Memory B cell (primary cell): ENCODE measurements around the gene CATSPER3.

ENCODE experiments used
- ATAC-seq: fragments of 150-1000 bp; cut with Tn5 transposase; 2 replicates; pipeline ENCODE4 v1.10.0; 2021; ENCODE audit warnings: low read depth, mild to moderate bottlenecking, moderate library complexity
- DNase-seq, 2 donors: peaks; one replicate each; pipeline ENCODE4 v3.0.0; 2022; ENCODE audit warnings: low spot score in 2 of 2
- H3K27ac Mint-ChIP-seq: one replicate; pipeline ENCODE4 v1.8.0; 2022; ENCODE audit warnings: mild to moderate bottlenecking, moderate library complexity, mixed read lengths
- H3K27me3 Mint-ChIP-seq: one replicate; pipeline ENCODE4 v1.8.0; 2022; ENCODE audit warnings: mixed read lengths
- H3K36me3 Mint-ChIP-seq: one replicate; pipeline ENCODE4 v1.8.0; 2022; ENCODE audit warnings: mild to moderate bottlenecking, mixed read lengths
- H3K4me1 Mint-ChIP-seq: one replicate; pipeline ENCODE4 v1.8.0; 2022; ENCODE audit warnings: mixed read lengths
- H3K4me3 Mint-ChIP-seq: one replicate; pipeline ENCODE4 v1.8.0; 2022; ENCODE audit warnings: mild to moderate bottlenecking, moderate library complexity, mixed read lengths
- H3K9me3 Mint-ChIP-seq: one replicate; pipeline ENCODE4 v1.8.0; 2022; ENCODE audit warnings: mixed read lengths

The CATSPER3 gene

DNA sequence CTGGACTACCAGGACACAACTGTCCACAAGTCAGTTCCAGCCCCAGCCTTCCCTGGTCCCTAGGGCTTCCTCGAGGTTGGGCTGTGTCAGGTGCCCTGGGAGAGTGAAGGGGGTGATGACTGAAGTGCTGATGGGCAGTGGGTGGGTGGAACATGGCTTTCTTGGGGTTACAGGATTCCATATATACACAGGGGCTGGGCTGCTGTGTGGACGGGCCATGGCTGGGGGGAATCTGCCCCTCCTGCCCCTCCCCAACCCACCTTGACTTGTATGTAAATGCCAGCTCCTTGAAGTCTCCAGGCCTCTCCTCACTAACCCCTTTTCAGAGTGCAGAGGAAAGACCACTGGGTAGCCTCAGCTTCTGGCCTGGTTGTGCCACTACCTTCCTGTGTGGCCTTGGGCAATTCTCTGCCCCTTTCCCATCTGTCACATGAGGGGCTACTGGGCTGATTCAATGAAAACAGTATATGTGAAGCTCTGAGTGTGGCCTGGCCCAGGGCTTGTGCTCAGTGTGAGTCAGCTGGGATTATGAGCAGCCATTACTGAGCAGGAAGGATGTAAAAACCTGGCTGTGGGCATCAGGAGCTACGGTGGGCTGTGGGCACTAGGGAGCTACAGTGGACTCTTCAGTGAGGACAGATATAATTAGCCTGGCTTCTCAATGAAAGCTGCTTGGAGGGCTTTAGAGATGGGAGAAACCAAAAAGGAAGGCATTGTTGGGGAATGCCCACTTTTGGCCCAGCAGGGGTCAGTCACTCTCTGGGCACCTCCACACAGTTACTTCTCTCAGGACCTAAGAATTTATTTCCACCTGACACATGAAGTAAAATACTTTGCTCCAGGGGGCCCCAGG lies 43.0 kb downstream of the CATSPER3 start:
- DNase-seq (no peak), ATAC-seq (no peak)
- Mint-ChIP-seq H3K9me3 (no peaks in the 10 kb centered on the region), H3K4me3 (no peak overlapping the region), H3K36me3 (no peaks in the 10 kb centered on the region), H3K27me3 (peaks cover 2% of the 10 kb centered on the region), H3K27ac (no peak overlapping the region), H3K4me1 (no peaks in the 10 kb centered on the region)

DNA sequence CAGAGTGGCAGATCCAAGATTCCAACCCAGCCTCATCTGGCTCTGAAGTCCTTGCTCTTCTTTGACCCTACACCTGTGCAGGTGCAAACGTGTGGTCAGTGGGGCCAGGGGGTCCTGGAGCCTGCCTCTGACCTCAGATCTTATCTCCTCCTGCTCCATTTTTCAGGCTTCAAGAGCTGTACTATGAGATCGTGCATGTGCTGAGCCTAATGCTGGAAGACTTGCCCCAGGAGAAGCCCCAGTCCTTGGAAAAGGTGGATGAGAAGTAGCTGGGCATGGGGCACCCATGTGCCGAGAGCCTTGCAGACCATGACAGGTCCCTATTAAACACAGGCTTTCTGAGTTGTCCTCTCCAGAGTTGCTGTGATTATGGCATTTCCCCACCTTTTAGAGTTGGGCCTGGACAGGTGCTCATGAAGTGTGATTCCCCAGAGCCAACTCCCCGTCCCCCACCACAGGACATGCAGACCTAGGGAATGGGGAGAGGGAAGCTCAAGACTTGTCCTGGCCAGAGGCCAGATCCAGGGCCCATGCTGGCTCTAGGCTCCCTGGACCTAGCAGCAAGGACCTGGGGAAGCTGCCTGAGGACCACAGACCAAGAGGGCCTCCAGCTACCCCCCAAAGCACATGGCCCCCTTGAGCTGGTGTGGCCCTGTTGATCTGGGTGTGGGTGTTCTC lies 43.8 kb downstream of the CATSPER3 start:
- no peaks in the 10 kb centered on the region for H3K9me3 Mint-ChIP-seq
- peaks cover 2% of the 10 kb centered on the region for H3K27me3 Mint-ChIP-seq
- H3K27ac Mint-ChIP-seq: no peak overlapping the region
- no peak overlapping the region for H3K4me3 Mint-ChIP-seq
- ATAC-seq (no peak), DNase-seq (no peak)
- H3K36me3 Mint-ChIP-seq: no peaks in the 10 kb centered on the region
- H3K4me1 Mint-ChIP-seq: no peaks in the 10 kb centered on the region

DNA sequence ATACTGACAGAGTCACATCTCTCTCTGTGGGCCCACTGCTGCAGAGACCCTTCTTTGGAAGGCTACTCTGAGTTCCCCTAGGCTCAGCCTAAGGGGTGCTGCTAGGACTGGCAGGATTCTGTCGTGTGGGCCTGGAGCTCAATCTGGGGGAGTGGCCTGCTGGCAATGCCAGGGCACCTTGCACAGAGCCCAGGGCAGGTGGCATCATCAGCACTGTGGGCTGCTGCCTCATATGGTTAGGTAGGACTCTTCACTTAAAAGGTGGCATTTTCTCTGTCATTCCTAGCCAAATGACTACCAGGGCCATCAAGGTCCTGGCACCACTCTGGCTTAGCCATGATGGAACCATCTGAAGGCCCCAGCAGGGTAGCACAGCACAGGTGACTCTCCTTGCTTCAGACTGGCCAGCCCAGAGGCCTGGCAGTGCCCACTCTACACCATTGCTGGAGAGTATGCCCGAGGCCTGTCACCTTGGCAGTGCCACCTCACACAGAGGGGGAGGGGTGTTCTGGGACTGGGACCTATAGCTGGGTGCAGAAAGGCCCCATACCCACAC lies 44.4 kb downstream of the CATSPER3 start:
- H3K27me3 Mint-ChIP-seq: peaks cover 2% of the 10 kb centered on the region
- DNase-seq (no peak), ATAC-seq (no peak)
- no peak overlapping the region for H3K4me3 Mint-ChIP-seq
- H3K4me1 Mint-ChIP-seq: no peaks in the 10 kb centered on the region
- H3K36me3 Mint-ChIP-seq: no peaks in the 10 kb centered on the region
- no peaks in the 10 kb centered on the region for H3K9me3 Mint-ChIP-seq
- no peak overlapping the region for H3K27ac Mint-ChIP-seq

DNA sequence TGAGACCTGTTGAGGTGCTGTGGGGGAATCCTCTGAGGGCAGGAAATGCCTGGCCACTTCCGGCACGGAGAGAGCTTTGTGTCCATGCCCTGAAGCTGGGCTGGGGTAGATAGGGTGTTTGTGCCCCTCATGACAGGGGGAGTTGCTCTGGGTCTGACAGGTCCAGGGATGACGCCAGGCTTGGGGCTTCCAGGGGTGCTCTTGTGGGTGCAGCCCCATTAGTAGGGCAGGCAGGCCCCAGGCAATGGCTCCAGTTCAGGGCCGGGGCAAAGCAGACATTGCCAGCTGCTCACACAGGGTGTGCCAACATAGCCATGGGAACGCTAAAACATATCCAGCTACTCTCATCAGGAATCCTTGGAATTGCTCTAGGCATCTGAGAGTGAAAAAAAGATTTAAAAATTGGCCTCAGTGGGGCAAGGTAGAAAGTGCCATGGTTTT lies 45.3 kb downstream of the CATSPER3 start:
- H3K36me3 Mint-ChIP-seq: no peaks in the 10 kb centered on the region

DNA sequence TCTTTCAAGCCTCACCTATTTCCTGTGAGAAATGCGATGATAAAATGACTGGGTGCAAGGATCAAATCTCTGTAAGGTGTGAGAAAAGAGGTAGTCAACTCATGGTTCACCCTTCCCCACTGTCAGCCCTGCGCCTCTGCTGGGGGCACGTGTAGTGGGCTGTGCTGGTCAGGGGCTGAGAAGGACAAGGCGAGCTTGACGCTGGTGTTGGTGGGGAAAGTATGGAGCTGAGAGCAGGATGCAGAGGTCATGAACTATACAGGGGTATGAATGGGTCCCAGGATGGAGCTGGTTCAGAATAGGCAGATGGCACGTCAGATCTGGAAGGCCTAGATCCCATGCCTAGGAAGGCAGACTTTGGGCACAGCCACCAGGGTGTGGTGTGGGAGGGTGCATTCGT lies 45.7 kb downstream of the CATSPER3 start:
- H3K36me3 Mint-ChIP-seq: no peaks in the 10 kb centered on the region
- no peak overlapping the region for H3K4me3 Mint-ChIP-seq
- H3K27me3 Mint-ChIP-seq: peaks cover 2% of the 10 kb centered on the region
- ATAC-seq: no peak
- no peaks in the 10 kb centered on the region for H3K4me1 Mint-ChIP-seq
- DNase-seq: no peak
- no peak overlapping the region for H3K27ac Mint-ChIP-seq
- no peaks in the 10 kb centered on the region for H3K9me3 Mint-ChIP-seq

More for the DNA sequence above, 45.3 kb downstream of the CATSPER3 start:
- DNase-seq (no peak), ATAC-seq (no peak)
- Mint-ChIP-seq H3K27ac (no peak overlapping the region), H3K9me3 (no peaks in the 10 kb centered on the region), H3K4me1 (no peaks in the 10 kb centered on the region), H3K4me3 (no peak overlapping the region), H3K27me3 (peaks cover 2% of the 10 kb centered on the region)

DNA sequence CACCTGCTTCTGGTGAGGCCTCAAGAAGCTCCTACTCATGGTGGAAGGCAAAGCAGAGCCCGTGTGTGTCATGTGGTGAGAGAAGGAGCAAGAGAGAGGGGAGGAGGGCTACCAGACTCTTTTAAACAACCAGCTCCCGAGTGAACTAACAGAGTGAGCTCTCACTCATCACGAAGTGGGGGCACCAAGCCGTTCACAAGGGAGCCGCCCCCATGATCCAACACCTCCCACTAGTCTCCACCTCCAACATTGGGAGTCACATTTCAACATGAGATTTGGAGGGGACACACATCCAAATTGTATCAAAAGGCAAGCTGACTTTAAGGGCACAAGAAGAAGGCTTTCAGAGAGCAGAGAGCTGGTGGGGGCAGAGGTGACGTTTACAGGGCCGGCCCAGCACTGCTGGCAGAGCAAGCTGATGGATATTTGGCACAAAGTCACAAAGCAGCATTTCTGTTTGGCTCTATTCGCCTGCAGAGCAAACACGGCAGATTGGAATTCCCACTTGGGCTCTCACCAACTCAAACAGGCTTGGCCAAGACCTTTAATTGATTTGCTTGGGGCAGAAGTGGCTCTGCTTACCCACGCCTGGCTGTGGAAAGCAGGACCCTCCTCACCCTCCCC lies 46.4 kb downstream of the CATSPER3 start:
- DNase-seq (no peak), ATAC-seq (no peak)
- Mint-ChIP-seq H3K4me1 (no peaks in the 10 kb centered on the region), H3K27ac (no peak overlapping the region), H3K4me3 (no peak overlapping the region), H3K36me3 (no peaks in the 10 kb centered on the region), H3K27me3 (peaks cover 2% of the 10 kb centered on the region), H3K9me3 (no peaks in the 10 kb centered on the region)

DNA sequence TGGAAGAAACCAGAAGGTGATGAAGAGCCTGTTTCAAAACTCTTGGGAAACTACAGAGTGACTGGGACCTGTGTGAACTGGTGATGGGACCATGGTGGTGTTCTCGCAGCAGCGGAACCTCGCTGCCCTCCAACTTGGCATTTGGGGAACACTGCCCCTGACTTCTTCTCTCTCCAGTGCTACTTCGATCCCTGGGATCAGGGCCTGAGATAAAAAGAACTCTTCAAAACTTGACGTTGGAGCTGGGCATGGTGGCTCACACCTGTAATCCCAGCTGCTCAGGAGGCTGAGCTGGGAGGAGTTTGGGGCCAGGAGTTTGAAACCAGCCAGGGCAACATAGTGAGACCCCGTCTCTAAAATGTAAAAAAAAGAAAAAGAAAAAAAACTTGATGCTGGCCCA lies 48.2 kb downstream of the CATSPER3 start:
- DNase-seq (no peak), ATAC-seq (no peak)
- Mint-ChIP-seq H3K27me3 (peaks cover 5% of the 10 kb centered on the region), H3K36me3 (no peaks in the 10 kb centered on the region), H3K27ac (no peak overlapping the region), H3K4me1 (no peaks in the 10 kb centered on the region), H3K4me3 (no peak overlapping the region), H3K9me3 (no peaks in the 10 kb centered on the region)

DNA sequence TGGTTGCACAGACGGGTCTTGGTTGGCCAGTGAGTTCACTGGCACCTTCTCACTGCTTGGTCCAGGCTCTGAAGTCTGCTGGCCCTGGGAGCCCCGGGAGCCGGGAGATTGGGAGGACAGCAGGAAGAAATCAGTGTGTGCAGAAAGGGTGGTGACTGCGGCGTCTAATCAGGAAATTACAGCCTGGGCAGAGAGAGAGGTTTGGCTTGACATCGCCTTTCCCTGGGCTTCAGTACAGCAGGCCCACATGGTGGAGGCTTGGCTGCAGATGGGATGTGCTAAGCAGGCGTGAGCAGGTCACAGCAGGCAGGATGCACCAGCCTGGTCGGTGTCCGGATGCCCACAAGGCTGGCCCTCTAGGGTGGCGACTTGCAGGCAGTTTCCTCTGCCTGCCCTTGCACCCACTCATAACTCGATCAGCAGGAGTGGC lies 49.2 kb downstream of the CATSPER3 start:
- no peak for ATAC-seq
- Mint-ChIP-seq H3K36me3 (no peaks in the 10 kb centered on the region), H3K27ac (no peak overlapping the region), H3K4me1 (no peaks in the 10 kb centered on the region), H3K27me3 (peaks cover 5% of the 10 kb centered on the region), H3K4me3 (no peak overlapping the region), H3K9me3 (no peaks in the 10 kb centered on the region)
- no peak for DNase-seq

DNA sequence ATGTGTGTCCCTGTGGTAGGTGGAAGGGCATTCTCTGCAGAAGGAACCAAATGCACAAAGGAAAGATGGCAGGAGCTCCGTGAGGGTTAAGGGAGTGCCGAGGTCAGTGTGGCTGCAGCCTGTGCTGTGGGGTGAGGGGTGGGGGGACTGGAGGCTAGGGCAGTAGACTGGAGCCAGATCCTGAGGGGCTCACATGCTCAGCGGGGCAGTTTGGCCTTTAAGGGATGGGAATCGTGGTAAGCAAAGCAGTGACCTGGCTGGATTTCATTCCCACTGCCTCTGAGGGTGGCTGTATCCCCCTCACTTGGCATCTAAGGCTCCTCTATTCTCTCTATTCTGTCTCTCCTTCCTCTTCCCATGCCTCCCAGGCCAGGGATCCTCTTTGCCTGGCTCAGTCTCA lies 50.8 kb downstream of the CATSPER3 start:
- no peak overlapping the region for H3K4me3 Mint-ChIP-seq
- ATAC-seq (no peak), DNase-seq (no peak)
- H3K27me3 Mint-ChIP-seq: peaks cover 4% of the 10 kb centered on the region
- no peak overlapping the region for H3K27ac Mint-ChIP-seq
- no peaks in the 10 kb centered on the region for H3K4me1 Mint-ChIP-seq
- no peaks in the 10 kb centered on the region for H3K9me3 Mint-ChIP-seq
- H3K36me3 Mint-ChIP-seq: no peaks in the 10 kb centered on the region

DNA sequence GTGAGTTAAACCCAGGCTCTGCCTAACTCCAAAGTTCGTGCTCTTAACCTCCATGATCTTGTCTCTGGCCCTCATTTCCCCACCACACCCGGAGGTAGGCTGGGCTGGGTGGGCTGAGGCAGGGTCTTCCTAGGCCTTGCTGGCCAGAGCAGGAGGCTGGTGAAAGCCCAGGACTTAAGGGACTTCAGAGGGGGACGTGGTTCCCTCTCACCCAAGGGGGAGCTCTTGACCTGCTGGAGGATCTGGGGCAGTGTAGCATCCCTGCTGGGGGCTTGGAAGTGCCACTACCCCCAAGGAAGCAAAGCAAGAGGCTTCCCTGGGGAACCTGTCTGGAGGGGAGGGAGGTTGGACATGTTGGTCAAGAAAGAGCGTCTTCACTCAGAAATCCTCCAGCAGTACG lies 51.6 kb downstream of the CATSPER3 start:
- Mint-ChIP-seq H3K36me3 (no peaks in the 10 kb centered on the region), H3K27ac (no peak overlapping the region), H3K27me3 (peaks cover 4% of the 10 kb centered on the region), H3K9me3 (no peaks in the 10 kb centered on the region), H3K4me1 (no peaks in the 10 kb centered on the region), H3K4me3 (no peak overlapping the region)
- no peak for DNase-seq
- no peak for ATAC-seq

DNA sequence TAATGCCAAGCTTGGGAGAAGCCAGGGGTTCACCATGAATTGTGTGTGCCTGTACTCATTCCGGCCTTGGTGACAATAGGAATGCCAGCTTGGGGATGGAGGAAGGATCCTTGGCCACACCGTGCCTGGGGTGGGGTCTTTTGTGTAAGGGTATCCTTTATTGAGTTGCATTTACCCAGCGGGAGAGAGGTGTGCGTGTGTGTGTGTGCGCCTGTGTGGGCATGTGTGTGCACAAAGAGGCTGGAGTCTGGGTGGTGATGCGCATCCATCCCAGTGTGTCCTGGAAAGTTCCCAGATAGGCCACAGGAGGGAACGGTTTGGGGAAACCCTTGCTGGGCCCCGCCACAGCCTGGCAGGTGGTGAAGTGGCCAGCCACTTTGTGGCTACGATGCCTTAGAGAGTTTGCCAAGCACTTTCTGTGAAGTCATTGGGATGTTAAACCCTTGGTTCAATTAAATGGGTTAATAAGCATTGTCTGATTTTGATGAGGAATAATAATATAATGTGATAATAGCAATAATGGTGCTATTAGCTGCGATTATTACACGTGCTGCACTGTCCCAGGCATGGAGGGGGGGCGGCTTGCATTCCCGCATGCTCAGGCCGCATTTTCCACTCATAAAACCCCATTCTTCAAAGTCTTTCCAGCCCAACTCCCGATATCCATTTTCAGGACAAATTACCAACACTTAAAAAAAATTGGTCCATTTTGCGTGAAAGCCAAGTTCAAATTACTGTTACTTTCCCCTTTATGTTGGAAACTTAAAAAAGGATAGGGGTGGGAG lies 52.6 kb downstream of the CATSPER3 start:
- DNase-seq: no peak
- no peak for ATAC-seq
- Mint-ChIP-seq H3K36me3 (no peaks in the 10 kb centered on the region), H3K4me1 (no peaks in the 10 kb centered on the region), H3K9me3 (no peaks in the 10 kb centered on the region), H3K4me3 (no peak overlapping the region), H3K27ac (no peak overlapping the region), H3K27me3 (peaks cover 4% of the 10 kb centered on the region)

DNA sequence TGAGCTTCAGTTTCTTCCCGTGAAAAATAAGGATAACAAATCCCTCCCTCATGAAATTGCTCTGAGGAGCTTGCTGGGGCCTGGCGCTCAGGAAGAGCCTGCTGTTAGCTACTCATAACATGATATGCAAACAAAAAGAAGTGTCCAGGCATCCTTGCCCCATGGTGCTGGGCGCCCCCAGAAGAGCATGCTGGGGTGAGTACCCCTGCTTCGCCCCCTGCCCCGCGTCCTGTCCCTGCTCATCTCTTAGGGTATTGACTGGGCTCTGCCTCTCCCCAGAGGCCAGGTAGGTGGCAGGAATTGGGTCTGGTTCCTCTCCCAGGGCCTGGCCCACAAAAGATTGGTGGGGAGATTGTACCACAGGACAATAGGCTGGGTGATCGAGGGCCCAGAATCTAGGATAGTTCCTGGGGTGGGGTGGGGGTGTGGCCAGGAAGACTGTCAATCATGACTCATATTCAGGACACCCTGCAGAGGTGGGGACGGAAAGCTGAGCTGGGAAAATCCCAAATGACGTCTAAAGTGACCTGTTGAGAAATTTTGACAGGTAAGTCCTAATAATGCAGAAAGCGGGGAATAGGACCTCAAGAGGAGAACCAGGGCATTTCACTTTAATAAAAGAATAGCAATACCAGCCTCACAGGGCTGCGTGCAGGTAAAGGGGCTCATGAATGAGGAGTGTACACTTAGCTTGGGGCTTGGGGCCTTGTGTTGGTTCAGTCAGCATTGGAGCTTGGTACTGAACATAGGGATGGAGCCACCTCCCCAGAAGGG lies 57.4 kb downstream of the CATSPER3 start:
- H3K4me3 Mint-ChIP-seq: no peak overlapping the region
- peaks cover 18% of the 10 kb centered on the region for H3K27me3 Mint-ChIP-seq
- DNase-seq (no peak), ATAC-seq (no peak)
- peaks cover 7% of the 10 kb centered on the region for H3K9me3 Mint-ChIP-seq
- peaks cover 12% of the 10 kb centered on the region for H3K4me1 Mint-ChIP-seq
- H3K27ac Mint-ChIP-seq: no peak overlapping the region
- H3K36me3 Mint-ChIP-seq: peaks cover 7% of the 10 kb centered on the region
